GM18909 (cell line): Measurements from ENCODE around the gene SCAF1.

Experiments
- ATAC-seq: cut with Tn5 transposase; IDR thresholded peaks from one replicate; pipeline ENCODE4 v1.9.1; 2021; ENCODE audit warnings: mild to moderate bottlenecking; ENCODE audit not compliant: unreplicated experiment, poor library complexity

The SCAF1 gene, protein sequence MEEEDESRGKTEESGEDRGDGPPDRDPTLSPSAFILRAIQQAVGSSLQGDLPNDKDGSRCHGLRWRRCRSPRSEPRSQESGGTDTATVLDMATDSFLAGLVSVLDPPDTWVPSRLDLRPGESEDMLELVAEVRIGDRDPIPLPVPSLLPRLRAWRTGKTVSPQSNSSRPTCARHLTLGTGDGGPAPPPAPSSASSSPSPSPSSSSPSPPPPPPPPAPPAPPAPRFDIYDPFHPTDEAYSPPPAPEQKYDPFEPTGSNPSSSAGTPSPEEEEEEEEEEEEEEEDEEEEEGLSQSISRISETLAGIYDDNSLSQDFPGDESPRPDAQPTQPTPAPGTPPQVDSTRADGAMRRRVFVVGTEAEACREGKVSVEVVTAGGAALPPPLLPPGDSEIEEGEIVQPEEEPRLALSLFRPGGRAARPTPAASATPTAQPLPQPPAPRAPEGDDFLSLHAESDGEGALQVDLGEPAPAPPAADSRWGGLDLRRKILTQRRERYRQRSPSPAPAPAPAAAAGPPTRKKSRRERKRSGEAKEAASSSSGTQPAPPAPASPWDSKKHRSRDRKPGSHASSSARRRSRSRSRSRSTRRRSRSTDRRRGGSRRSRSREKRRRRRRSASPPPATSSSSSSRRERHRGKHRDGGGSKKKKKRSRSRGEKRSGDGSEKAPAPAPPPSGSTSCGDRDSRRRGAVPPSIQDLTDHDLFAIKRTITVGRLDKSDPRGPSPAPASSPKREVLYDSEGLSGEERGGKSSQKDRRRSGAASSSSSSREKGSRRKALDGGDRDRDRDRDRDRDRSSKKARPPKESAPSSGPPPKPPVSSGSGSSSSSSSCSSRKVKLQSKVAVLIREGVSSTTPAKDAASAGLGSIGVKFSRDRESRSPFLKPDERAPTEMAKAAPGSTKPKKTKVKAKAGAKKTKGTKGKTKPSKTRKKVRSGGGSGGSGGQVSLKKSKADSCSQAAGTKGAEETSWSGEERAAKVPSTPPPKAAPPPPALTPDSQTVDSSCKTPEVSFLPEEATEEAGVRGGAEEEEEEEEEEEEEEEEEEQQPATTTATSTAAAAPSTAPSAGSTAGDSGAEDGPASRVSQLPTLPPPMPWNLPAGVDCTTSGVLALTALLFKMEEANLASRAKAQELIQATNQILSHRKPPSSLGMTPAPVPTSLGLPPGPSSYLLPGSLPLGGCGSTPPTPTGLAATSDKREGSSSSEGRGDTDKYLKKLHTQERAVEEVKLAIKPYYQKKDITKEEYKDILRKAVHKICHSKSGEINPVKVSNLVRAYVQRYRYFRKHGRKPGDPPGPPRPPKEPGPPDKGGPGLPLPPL

GRCh38 chr19:49641688-49642491 lies at the start of gene SCAF1:
TSS of gene SCAF1 (plus strand) at chr19:49642209. CDS start at chr19:49645027, 2,818 bp downstream.
- ATAC-seq, result peak; percentile 60

DNA sequence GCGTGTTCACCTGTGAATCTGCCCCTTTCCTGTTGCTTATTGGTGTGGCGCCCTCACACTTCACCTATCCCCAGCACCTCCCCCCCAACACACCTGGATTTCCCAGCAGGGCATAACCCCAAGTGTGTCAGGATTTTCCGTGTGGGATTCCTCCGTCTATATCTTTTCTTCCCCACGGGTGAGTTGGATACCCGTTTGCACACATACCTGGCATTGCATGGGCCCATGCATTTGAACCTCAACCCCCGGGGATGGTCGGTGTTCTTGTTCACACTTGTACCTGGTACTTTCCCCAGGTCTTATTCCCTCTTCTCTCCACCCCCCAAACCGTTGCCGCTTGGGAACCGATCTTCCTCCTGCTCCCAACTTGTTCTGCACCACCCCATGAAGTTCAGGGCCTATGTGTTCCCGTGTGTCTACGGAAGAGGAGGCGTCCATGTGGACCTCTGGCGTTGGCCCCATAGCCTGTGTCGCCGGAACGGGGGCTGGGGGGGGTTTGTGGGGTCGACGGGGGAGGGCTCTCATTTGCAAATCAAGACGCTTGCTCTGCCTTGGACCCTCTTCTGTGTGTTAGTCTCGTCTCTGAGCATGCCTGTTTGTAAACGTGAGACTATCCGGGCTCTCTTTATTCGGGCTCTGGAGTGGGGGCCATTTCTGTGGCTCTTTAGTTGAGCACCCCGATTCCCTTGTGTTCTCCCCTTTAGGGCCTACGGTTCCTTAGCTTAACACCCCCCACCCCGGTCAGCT lies 49.4 kb upstream of the SCAF1 start:
- no peak for ATAC-seq

- ATAC-seq, result peak; percentile 41
Observed at GRCh38 chr19:49593233-49594113, 48.5 kb upstream of the SCAF1 start.

GRCh38 chr19:49594157-49594992 lies 47.6 kb upstream of the SCAF1 start:
- ATAC-seq, result no peak

DNA sequence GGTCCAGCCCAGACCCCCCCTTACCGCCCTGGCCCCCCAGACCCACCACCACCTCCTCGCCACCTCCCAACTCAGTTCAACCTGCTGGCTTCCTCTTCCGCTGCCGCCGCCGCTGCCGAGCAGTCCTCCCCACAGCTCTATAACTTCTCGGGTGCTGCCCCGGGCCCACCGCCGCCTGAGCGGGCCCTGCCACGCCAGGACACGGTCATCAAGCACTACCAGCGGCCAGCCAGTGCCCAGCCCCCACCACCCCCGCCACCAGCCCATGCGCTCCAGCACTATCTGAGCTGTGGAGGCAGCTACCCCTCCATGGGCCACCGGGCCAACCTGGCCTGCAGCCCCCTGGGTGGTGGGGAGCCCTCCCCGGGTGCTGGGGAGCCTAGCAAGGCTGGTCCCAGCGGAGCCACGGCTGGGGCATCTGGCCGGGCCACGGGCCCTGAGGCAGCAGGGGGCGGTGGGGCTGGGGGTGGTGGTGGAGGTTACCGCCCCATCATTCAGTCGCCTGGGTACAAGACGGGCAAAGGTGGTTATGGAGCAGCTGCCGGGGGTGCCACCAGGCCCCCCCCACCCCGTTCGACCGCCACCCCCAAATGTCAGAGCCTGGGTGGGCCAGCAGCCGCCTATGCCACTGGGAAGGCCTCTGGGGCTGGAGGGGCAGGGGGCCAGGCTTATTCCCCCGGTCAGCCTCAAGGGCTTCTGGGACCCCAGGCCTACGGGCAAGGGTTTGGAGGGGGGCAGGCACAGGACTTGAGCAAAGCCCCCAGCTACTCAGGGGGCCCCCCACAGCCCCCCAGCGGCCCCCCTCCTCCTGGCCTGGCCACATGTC lies 46.8 kb upstream of the SCAF1 start:
- ATAC-seq, result no peak

GRCh38 chr19:49595819-49596404 lies 46.1 kb upstream of the SCAF1 start:
- ATAC-seq, result no peak

- no peak for ATAC-seq
Observed at GRCh38 chr19:49596407-49596806, 45.6 kb upstream of the SCAF1 start.

DNA sequence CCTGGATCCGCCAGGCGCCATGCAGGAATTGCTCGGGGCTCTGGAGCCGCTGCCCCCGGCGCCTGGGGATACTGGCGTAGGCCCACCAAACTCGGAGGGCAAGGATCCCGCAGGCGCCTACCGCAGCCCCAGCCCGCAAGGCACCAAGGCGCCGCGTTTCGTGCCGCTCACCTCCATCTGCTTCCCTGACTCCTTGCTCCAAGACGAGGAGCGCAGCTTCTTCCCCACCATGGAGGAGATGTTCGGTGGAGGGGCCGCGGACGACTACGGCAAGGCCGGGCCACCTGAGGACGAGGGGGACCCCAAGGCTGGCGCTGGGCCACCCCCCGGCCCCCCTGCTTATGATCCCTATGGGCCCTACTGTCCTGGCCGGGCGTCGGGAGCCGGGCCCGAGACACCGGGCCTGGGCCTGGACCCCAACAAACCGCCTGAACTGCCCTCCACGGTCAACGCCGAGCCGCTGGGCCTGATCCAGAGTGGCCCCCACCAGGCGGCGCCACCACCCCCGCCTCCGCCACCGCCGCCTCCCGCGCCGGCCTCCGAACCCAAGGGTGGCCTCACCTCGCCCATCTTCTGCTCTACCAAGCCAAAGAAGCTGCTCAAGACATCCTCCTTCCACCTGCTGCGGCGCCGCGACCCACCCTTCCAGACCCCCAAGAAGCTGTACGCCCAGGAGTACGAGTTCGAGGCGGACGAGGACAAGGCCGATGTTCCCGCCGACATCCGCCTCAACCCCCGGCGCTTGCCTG lies 44.9 kb upstream of the SCAF1 start:
- no peak for ATAC-seq

- no peak for ATAC-seq
Observed at GRCh38 chr19:49597703-49597974, 44.4 kb upstream of the SCAF1 start.

DNA sequence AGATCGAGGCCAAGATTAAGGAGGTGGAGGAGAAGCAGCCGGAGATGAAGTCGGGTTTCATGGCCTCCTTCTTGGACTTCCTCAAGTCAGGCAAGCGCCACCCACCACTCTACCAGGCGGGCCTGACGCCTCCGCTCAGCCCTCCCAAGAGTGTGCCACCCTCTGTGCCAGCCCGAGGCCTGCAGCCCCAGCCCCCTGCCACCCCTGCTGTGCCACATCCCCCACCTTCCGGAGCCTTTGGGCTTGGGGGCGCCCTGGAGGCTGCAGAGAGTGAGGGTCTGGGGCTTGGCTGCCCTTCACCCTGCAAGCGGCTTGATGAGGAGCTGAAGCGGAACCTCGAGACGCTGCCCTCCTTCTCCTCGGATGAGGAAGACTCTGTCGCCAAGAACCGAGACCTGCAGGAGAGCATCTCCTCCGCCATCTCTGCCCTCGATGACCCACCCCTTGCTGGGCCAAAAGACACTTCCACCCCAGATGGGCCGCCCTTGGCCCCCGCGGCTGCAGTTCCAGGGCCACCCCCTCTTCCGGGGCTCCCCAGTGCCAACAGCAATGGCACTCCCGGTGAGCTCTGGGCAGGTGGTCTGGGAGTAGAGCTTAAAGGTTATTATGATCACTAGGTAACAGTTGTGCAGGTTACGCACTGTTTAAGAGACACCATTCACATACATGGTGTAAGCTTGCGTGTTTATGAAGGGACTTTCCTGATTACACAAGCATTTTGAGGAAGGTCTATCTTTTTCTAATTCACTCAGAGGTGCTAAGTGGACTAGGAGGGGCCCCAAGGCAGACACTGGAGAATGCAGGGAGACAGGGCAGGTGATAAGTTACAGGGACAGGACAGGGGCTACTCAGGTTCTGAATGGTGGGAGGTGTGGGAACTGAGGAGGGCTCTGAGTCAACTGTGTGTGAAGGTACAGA lies 42.4 kb upstream of the SCAF1 start:
- ATAC-seq, result no peak

GRCh38 chr19:49601482-49602038 lies 40.4 kb upstream of the SCAF1 start:
- no peak for ATAC-seq

- no peak for ATAC-seq
Observed at GRCh38 chr19:49602806-49603205, 39.2 kb upstream of the SCAF1 start.

DNA sequence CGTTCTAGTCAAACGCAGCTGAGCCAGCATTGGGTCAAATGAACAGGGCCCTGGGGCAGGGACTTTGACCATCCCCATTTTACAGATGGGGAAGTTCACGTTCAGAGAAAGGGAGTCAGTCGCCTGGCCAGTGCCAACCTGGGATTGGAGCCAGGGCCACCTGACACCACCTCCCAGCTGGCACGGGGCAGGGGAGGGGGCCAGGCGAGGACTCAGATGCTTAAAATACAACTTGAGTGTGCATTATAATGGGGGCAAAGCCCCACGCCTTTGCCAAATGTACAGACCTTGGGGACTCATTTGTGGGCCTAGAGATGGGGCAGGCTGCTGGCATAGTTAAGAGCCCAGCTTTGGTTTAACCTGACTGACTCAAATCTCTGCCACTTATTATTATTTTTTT lies 36.4 kb upstream of the SCAF1 start:
- no peak for ATAC-seq

- no peak for ATAC-seq
Observed at GRCh38 chr19:49609499-49610092, 32.4 kb upstream of the SCAF1 start.
